GM19328 (cell line): ENCODE measurements around the gene KIFC3.
"Not testable (repeated sequence)": the region's sequence is repeated elsewhere in the genome, so short reads cannot be mapped to it uniquely, and the experiment has no call there.

Source experiments
- ATAC-seq: cut with Tn5 transposase; IDR thresholded peaks from one replicate; pipeline ENCODE4 v1.9.1; 2021; ENCODE audit warnings: mild to moderate bottlenecking, moderate library complexity; ENCODE audit not compliant: unreplicated experiment

The KIFC3 gene

DNA sequence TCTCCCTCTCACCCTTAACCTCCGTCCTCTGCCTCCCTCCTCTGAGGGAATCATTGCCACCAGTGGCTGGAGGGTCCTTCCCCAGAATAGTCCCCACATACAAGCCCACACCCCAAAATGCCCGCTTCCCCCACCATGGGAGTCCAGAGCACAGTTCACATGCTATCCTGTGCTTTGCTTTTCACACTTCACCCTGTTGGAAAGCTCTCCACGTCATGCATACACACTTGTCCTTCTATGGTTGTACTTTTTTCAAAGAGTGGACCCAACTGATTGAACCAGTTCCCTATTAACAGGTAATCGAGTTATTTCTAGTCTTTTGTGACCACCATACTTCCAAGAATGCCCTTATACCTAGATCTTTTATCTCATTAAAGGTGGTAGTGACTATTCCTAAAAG lies 23.8 kb upstream of the KIFC3 start:
- no peak for ATAC-seq

- ATAC-seq = no peak
Observed at GRCh38 chr16:57825298-57826044, 23.2 kb upstream of the KIFC3 start.

DNA sequence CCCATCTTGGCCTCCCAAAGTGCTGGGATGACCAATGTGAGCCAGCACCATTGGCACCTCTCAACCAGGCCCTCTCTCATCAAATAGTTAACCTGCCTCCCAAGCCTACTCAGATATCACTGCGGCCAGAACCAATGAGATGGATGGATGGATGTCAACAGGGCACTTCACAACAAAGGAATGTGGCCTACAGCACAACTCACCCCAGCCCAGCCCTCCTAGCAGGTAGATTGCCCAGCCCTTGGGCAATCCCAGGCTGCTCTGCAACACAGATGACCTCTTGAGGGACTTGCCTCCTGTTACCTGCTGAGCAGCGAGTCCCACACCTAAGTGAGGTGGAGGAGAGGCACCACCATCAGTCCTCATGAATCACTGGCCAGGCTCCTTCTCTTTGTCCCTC lies 22.6 kb upstream of the KIFC3 start:
- no peak for ATAC-seq

DNA sequence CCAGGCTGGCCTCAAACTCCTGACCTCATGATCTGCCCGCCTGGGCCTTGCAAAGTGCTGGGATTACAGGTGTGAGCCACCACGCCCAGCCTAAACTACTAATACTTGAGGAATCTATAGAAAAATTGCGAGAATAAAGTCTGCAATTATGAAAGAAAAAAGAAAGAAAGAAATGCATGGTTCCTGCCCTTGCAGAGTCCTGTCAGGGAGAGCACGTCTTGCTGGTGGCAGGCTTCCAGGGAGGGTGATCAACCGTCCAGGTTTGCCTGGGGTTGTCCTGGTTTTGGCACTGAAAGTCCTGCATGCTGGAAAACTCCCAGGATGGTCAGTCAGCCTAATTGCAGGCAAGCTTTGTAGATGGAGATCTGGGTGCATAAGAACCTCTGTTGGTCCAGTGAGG lies 21.5 kb upstream of the KIFC3 start:
- ATAC-seq = no peak

DNA sequence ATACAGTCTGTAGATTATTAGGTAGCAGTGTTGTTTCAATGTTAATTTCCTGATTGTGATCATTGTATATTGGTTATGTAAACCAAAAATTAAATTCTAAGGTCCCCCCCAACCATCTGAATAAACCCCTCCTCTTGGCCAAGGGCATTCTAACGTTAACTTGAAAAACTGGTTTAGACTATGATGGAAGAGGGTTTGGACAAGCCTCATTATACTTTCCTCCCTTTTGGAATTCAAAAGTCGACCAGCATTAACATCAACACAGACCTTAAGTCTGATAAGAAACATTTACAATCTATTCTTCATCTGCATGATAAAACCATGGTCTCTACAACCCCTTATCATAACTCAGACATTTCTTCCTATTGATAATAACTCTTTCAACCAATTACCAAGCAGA lies 20.6 kb upstream of the KIFC3 start:
- ATAC-seq = no peak

GRCh38 chr16:57822018-57822553 lies 19.8 kb upstream of the KIFC3 start:
- ATAC-seq = no peak

DNA sequence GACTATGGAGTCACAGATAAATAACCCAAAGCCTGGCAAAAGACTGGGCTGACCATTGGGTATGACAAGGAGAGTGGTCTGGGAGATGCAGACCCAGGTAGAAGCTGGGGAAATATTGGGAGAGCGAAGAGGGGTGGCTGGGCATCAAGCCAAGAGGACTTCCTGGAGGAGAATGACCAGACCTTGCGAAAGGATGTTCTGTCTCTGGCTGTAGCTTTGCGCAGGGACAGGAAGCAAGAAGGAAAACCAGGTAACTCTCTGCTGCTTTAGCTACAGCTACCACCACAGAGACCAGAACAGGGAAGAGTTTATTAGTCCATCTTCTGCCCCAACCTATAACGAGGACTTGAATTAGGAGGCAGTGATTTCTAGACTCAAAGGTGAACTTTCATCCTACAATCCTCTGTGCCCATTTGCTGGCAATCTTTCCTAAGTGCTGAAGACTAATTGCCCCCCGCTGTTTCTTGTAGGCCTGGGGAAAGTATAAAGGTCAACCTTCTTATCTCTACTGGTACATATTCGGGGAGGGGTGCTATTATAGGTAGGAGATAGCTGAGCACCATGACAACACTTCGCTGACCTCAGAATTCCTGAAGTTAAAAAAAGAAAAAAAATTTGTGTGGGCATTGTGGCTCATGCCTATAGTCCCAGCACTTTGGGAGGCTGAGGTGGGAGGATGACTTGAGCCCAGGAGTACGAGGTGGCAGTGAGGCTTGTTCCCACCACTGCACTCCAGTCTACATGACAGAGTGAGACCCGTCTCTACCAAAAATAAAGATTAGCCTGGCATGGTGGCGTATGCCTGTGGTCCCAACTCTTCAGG lies 19.1 kb upstream of the KIFC3 start:
- ATAC-seq = no peak

DNA sequence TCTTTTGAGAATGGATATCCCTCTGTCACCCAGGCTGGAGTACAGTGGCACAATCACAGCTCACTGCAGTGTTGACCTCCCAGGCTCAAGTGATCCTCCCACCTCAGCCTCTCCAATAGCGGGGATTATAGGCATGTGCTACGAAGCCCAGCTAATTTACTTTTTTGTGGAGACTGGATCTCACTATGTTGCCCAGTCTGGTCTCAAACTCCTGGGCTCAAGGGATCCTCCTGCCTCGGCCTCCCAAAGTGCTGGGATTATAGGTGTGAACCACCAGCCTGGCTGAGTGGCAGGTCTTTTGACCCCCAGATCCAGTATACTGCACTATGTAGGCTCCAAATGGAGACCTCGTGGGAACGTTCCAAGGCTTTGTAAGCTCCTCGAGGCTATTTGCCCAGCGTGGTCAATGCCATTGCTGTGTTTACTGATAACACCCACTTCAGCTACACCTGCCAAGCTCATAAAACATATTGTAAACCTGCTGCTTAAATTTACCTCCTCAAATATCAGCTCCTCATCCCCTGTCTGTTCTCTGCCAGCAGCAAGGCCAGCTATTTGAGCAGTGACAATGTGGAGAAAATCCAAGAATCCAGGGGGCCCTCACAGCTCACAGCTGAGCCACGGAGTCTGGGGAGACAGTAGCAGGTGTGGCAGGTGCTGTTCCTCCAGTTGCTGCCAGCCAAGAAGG lies 16.2 kb upstream of the KIFC3 start:
- ATAC-seq = no peak

GRCh38 chr16:57817680-57818079 lies 15.4 kb upstream of the KIFC3 start:
- no peak for ATAC-seq

DNA sequence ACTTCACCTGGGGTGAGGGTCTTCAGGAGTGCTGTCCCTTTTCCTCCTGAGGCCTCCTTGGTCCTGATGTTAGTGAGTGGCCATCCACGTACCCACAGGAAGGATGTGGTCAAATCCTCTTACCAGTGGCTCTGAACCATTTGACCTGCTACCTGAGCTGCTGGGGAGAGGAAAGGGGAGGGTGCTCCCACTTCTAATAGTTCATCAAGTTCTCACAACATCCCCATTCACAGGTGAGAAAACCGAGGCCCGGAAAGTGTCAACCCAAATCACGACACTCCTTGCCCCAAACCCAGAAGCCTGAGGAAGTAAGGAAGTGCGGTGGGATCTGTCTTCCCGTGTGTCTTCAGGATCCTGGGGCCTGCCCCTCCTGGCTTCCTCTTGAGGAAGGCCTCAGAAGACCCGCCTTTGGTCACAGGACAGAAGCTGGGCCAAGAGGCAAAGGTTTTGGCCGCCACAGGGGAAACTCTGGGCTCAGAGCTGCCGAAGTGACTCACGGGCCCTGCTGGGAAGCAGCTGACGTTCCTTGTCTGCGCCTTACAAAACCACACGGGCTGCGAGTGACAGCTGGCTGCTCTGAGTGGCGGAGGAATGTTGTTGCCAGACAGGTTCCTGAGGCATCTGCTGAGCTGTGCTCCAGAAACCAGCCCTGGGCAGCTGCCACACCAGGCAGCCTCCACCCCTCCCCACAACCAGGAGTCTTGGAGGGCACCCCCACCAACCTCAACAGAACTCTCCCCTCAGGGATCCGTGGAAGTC lies 13.9 kb upstream of the KIFC3 start:
- ATAC-seq = no peak

DNA sequence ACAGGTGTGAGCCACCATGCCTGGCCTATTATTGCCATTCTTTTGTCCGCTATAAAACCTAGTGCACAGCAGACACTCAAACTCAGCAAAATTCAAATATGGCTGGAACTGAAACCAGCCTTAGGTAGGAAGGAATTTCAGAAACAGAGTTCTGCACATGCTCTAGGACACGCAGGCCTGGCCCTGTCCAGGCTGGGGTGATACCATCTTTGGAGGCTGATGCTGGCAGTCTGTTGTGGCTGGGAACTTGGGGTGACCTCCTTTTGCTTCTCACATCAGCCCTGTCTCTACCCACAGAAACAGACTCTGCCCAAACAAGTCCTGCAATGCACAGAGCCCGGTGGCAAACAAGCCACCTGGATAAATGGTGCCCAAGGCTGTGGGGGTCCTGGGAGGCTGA lies 12.6 kb upstream of the KIFC3 start:
- no peak for ATAC-seq

DNA sequence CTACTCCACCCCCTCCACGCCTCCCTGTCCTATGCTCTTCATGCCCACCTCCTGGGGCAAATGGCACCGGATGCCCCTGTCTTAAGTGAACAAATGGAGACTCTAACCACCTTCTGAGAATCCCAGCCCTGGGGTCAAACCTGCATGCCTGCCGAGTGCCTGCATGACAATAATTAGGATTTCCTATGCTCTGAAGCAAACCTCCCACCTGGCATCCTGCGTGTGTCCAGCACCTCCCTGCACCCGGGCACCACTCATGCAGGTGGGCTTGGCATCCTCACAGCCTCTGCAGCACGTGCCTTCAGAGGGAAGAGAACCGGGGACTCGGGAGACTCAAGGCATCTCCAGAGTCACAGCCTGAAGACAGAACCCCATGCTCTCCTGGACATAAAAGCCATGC lies 11.2 kb upstream of the KIFC3 start:
- ATAC-seq = no peak

DNA sequence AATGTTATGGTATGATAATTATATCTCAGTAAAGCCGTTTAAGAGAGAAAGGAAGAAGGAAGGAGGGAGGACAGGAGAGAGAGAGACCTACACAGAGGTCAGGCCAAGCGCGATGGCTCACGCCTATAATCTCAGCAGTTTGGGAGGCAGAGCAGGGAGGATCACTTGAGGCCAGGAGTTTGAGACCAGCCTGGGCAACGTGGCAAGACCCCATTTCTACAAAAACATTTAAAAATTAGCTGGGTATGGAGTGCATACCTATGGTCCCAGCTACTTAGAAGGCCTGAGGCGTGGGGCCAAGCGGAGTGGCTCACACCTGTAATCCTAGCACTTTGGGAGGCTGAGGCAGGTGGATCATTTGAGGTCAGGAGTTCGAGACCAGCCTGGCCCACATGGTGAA lies 9.0 kb upstream of the KIFC3 start:
- ATAC-seq = not testable (repeated sequence)

DNA sequence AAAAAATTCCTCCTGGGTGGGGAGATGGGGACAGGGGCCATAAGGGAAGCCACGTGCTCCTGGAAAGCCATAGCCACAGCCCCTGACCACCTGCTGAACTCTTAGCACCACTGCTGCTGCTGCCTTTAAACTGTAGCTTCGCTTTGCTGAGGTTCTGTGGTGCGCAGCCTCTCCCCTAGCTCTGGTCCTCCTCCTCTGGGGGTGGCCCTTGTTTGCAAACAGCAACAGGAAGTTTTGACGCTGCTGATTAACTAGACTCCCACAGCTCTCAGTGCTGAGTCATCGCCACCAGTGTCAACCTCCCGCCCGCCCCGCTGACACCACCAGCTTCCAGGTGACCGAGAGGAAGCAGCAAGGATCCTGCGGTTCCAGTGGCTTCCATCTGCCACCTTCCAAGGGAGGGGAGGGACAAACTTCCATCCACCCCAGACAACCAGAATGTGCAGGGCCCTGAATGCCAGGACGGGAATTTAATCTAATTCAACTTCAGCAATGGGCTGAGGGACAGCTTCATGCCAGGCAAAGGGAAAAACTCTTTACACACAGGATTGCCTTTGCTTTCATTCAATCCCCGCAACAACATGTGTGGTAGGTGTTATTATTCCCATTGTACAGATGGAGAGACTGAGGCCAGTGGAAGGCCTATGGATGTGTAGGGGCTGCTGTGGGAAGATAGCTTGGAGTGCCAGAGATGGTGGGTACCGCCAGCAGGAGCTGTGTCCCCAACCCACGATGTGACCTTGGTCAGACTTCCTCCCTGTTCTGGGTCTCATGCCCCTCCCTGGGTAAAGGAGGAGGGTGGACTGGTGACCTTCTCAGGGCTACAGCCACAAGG lies 8.1 kb upstream of the KIFC3 start:
- ATAC-seq = peak; percentile 99

- ATAC-seq = no peak
Observed at GRCh38 chr16:57809276-57810196, 7.2 kb upstream of the KIFC3 start.

DNA sequence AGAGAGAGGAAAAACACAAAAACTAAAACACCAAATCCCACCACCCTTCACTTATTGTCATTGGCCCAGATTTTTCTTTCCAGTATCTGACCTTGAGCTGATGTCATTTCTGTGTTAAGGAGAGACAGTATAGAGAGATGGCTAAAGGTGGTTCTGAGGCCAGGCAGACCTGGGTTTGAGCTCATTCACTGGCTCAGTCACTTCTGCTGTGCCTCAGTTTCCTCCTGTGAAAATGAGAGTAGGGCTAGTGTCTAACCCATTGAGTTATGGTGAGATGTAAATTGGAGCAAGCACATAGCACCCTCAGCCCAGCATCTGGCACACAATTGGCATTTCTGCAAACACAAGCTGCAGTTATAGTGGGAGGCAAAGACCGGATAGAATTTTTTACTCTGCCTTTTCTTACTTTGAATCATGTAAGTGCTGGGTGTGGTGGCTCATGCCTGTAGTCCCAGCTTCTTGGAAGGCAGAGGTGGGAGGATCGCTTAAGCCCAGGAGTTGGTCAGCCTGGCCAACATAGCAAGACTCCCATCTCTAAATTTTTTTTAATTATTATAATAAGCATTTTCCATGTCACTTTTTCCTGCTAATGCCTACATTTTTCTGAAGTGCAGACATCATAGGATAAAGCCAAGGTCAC lies 6.4 kb upstream of the KIFC3 start:
- ATAC-seq = no peak

GRCh38 chr16:57807968-57808528 lies 5.8 kb upstream of the KIFC3 start:
- ATAC-seq = no peak
